H1 (cell line): ENCODE results near the gene FAM25A.

Experiments used
- CREB1 ChIP-seq: IDR thresholded peaks from 2 replicates; pipeline ENCODE4 v1.6.1; 2012; ENCODE audit warnings: inconsistent platforms
- CTCF ChIP-seq, 3 experiments: IDR thresholded peaks; 1 replicate in 2 of 3; 2 replicates in 1 of 3; pipeline versions ENCODE4 v1.5.1 to v1.6.1; 2011; ENCODE audit warnings: low read length in 3 of 3, mild to moderate bottlenecking in 3 of 3, inconsistent platforms in 2 of 3, low read depth in 1 of 3, moderate library complexity in 1 of 3; ENCODE audit not compliant: insufficient read depth in 1 of 3; ENCODE audit errors: control extremely low read depth in 1 of 3
- HDAC6 ChIP-seq: IDR thresholded peaks from one replicate; pipeline ENCODE4 v1.7.1; 2012; ENCODE audit warnings: low read depth, mild to moderate bottlenecking, inconsistent platforms, low read length, moderate library complexity
- JUND ChIP-seq: IDR thresholded peaks from 2 replicates; pipeline ENCODE4 v1.6.1; 2011; ENCODE audit warnings: mild to moderate bottlenecking, improper control_type of control experiment, low read length
- KDM1A ChIP-seq: fragments of 200-600, 300-600 bp; sonication (generic); IDR thresholded peaks from 2 replicates; pipeline ENCODE4 v1.7.1; 2016; ENCODE audit warnings: mild to moderate bottlenecking, low read length, borderline replicate concordance
- NRF1 ChIP-seq: IDR thresholded peaks from 2 replicates; pipeline ENCODE4 v1.6.1; 2011; ENCODE audit warnings: mild to moderate bottlenecking, low read depth, low read length, improper control_type of control experiment
- PHF8 ChIP-seq: fragments of 200-600 bp; sonication (generic); conservative IDR thresholded peaks from 2 replicates; pipeline ENCODE4 v1.7.1; 2012; ENCODE audit warnings: low read depth, mild to moderate bottlenecking, inconsistent platforms, low read length, moderate library complexity
- POLR2A ChIP-seq, 2 experiments: IDR thresholded peaks; 1 replicate in 1 of 2; 2 replicates in 1 of 2; pipeline ENCODE4 v1.6.1; 2011; ENCODE audit warnings: low read depth in 2 of 2, low read length in 2 of 2, mild to moderate bottlenecking in 2 of 2; ENCODE audit errors: control extremely low read depth in 1 of 2
- POLR2AphosphoS5 ChIP-seq: IDR thresholded peaks from 2 replicates; pipeline ENCODE4 v1.6.1; 2011; ENCODE audit warnings: low read depth, low read length
- RAD21 ChIP-seq, 2 experiments: IDR thresholded peaks in 1 of 2; conservative IDR thresholded peaks in 1 of 2; 2 replicates each; pipeline ENCODE4 v1.6.1; 2011; ENCODE audit warnings: low read depth in 2 of 2, low read length in 2 of 2, improper control_type of control experiment in 1 of 2, inconsistent platforms in 1 of 2, mild to moderate bottlenecking in 1 of 2, moderate library complexity in 1 of 2
- RBBP5 ChIP-seq: IDR thresholded peaks from 2 replicates; pipeline ENCODE4 v1.7.1; 2012; ENCODE audit warnings: low read depth, mild to moderate bottlenecking, inconsistent platforms, low read length, moderate library complexity, borderline replicate concordance
- SIN3A ChIP-seq, 2 experiments: IDR thresholded peaks in 1 of 2; conservative IDR thresholded peaks in 1 of 2; 2 replicates each; pipeline ENCODE4 v1.6.1; 2011 to 2012; ENCODE audit warnings: low read length in 2 of 2, improper control_type of control experiment in 1 of 2, low read depth in 1 of 2, mild to moderate bottlenecking in 1 of 2
- ZNF274 ChIP-seq: IDR thresholded peaks from 2 replicates; pipeline ENCODE4 v1.7.0; 2012; ENCODE audit warnings: low read length, borderline replicate concordance; ENCODE audit errors: extremely low read depth
- TF ChIP-seq, protein P1 (sequence below): IDR thresholded peaks from 2 replicates; pipeline ENCODE4 v1.6.1; 2012; ENCODE audit warnings: low read length, inconsistent platforms

DNA sequence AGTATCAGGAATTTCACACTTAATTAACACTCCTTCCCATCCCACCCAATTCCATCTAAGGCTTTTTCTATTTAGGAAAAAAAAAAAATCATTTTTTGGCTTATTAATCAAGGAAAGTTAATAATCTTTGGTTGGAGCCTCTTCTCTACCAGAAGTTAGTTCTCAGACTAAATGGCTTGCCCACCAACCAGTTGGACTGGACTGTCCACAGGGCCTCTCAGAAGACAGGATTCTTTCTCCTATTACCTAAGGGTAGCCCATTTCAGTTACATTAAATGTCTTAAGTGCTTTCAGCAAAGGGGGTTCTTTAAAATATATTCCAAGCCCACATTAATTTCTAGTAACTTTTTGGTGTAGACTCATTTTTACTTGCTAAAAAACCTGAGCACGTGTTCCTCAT, 39.3 kb downstream of the FAM25A start:
- TF ChIP-seq JUND = no peak
- TF ChIP-seq CTCF (IDR thresholded peaks at IDR 0.05; ENCODE audit: control extremely low read depth in 1 of 3, insufficient read depth in 1 of 3, low read depth in 1 of 3, low read length in 3 of 3) = no peak
- TF ChIP-seq POLR2AphosphoS5 = no peak
- no peak for TF ChIP-seq KDM1A
- no peak for TF ChIP-seq POLR2A (IDR thresholded peaks at IDR 0.05; ENCODE audit: control extremely low read depth in 1 of 2, low read depth in 2 of 2, low read length in 2 of 2)
- TF ChIP-seq, protein P1, sequence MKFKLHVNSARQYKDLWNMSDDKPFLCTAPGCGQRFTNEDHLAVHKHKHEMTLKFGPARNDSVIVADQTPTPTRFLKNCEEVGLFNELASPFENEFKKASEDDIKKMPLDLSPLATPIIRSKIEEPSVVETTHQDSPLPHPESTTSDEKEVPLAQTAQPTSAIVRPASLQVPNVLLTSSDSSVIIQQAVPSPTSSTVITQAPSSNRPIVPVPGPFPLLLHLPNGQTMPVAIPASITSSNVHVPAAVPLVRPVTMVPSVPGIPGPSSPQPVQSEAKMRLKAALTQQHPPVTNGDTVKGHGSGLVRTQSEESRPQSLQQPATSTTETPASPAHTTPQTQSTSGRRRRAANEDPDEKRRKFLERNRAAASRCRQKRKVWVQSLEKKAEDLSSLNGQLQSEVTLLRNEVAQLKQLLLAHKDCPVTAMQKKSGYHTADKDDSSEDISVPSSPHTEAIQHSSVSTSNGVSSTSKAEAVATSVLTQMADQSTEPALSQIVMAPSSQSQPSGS = no peak
- no peak for TF ChIP-seq ZNF274
- TF ChIP-seq SIN3A (conservative IDR thresholded peaks at IDR 0.05 in 1 of 2, IDR thresholded peaks at IDR 0.05 in 1 of 2; ENCODE audit: low read depth in 1 of 2, low read length in 2 of 2) = no peak
- TF ChIP-seq RAD21 (IDR thresholded peaks at IDR 0.05 in 1 of 2, conservative IDR thresholded peaks at IDR 0.05 in 1 of 2; ENCODE audit: low read depth in 2 of 2, low read length in 2 of 2) = no peak
- TF ChIP-seq CREB1 = no peak
- no peak for TF ChIP-seq PHF8
- TF ChIP-seq NRF1 = no peak
- TF ChIP-seq HDAC6 = no peak
- TF ChIP-seq RBBP5 = no peak
